Amniotic epithelial cell (primary cell): ENCODE data around the gene JMJD7.

Experiments used
- DNase-seq: peaks from one replicate; pipeline ENCODE4 v3.0.0-alpha.2; 2010; ENCODE audit warnings: low read depth

The JMJD7 gene

GRCh38 chr15:41827880-41828806 is at the start of gene JMJD7:
TSS of gene JMJD7 (plus strand) at chr15:41828092. CDS start at chr15:41828125, 33 bp downstream.
- peak; percentile 72 for DNase-seq

DNA sequence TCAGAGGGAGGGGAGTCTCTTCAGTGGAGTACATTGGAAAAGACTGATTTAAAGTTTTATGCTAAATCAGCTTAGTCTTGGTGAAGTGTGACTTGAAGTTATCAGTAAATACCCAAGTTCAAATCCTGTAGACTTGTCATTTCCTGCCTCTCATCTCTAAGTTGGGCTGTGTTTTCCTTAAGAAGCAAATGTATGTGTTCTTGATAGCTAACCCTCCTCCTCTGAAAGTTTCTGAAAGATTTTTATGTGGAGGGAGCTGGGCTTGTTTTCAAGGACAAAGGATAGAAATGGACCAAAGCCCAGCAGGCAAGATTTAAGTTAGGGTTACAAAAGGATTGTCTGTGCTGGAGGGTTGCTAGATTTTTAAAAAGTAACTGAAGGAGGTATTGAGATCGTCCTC is 49.4 kb upstream of the JMJD7 start:
- no peak for DNase-seq

DNA sequence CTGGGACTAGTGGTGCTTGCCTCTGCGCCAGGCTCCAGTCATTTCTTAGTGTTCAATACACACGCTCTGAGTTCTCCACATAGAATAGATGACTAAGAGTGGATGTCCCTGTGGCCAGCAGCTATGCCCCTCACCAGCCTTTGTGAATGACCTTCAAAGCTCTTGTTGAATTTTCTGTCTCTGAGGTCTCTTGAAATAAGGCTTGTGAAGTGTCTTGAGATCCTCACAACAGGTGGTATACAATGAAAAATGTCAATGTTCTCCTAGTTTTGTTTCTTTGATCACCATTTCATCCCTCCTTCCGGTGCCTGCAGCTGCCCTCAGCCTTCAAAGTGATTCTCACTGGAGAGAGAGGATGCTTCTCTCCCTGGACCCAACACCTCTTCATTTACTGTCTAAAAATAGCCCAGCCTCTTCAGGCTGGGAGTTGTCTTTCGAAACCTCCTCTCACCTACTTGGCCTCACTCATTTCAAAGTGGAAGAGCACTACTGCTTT is 48.2 kb upstream of the JMJD7 start:
- no peak for DNase-seq

DNA sequence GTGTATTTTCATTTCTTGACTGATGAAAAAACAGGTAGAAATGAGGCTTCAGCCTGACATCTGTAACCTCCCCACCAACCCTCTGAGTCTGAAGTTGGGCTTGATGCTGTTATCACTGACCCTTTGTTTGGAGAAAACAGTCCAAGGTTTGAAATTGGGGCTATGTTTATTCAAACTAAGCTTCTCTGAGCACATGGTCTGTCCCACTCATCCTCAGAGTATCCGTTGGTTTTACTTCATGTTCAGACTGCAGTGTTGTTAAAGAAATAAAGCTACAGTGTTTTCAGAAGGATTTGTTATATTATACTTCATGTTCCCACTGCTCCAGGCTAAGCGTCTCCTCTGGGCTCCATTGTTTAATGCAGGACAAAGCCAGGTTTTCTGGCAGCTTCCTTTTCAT is 47.6 kb upstream of the JMJD7 start:
- DNase-seq = peak; percentile 45

DNA sequence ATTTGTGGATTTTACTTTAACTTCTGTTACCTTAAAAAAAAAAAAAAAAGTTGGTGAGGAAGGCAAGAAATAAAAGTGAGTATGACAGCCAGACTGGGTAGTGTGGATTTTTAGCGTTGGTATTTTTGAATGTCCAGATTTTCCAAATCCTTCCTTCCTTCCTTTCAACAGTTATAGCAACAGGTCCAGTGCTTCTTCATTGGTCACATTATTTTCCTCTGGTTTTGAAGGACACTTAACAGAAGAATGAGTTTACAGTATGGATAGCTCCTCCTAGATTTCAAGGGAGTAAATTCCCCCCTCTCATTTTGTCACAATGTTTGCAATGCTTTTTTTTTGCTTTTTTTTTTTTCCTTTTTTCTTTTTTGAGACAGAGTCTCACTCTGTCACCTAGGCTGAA is 47.2 kb upstream of the JMJD7 start:
- DNase-seq = no peak

DNA sequence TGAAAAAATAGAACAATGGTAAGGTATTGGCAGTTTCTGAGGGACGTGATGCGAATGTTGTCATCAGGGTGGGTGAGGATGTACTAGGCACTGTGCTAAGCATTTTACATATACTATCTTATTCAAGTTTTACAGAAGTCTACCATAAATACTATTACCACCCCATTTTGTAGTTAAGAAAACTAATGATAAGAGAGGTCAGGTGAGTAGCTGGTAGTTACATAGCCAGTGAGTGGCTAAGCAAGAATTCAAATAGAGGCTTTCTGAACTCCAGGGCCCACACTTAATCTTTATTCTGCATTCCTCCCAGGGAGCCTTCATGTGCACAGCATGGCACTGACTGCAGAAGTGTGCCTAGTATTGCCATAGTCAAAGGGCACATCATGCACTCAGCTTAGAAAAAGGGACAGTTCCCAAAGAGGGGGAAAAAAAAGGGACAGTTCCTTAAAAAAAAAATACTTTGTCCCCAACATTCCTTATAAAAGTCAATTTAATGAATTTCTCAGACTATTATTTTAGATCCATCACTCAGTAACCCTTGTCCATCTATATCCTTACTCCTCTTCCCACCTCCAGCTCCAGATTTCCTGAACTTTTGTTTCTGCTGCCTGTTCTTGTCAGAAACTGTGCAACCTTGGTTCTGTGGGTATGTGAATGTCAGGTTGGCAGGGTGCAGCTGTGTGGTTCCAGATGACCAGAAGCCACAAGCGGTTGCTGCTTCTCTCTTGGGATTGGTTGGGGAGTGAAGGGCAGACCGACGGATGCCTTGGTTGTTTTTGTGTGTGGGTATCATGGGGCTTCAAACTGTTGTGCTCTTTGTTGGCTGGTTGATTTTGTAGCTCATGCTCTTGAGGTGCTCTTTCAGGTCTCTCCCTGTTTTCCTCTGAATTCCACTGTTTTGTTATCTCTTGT is 45.3 kb upstream of the JMJD7 start:
- no peak for DNase-seq

DNA sequence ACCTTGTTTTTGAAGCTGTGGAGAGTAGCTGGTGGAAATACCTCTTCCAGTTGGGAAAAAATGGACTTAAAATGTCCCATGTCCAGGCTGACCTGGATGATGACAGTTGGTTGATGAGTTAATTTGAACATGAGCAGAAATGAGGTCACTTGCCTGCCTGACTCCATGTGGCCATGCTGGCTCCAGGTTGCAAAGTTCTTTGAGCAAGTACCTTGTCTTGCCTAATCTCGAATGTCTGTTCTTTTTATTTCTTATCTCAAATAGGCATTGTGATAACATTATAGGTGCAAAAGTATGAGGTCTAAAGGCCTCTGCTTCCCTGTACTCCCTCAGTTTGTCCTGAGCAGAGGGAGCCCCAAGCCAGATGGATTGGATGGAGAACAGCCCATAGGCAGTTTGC is 44.6 kb upstream of the JMJD7 start:
- DNase-seq = peak; percentile 53

GRCh38 chr15:41788262-41788661 is 39.6 kb upstream of the JMJD7 start:
- DNase-seq = no peak

DNA sequence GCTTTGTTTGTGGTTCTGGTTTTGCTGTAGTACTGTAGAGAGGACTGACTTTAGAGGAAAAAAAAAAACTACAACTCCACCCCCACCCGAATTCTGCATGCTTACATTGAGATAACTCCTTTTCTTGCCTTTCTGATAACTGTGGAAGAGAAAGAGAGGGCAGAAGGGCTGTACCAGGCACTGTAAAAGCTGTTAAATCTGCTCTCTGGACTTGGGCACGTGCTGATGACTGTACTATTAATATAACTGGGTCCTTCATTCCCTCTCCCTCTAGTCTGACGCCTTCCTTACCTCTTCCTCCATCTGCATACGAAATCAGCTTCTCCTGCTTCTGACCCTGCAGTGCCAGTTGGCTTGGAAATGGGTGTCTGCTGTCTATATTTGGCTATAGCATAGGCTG is 38.7 kb upstream of the JMJD7 start:
- peak; percentile 73 for DNase-seq

GRCh38 chr15:41789662-41790061 is 38.2 kb upstream of the JMJD7 start:
- no peak for DNase-seq

GRCh38 chr15:41790169-41790568 is 37.7 kb upstream of the JMJD7 start:
- DNase-seq = no peak

- DNase-seq = peak; percentile 88
Observed at GRCh38 chr15:41790756-41791546, 36.9 kb upstream of the JMJD7 start.

DNA sequence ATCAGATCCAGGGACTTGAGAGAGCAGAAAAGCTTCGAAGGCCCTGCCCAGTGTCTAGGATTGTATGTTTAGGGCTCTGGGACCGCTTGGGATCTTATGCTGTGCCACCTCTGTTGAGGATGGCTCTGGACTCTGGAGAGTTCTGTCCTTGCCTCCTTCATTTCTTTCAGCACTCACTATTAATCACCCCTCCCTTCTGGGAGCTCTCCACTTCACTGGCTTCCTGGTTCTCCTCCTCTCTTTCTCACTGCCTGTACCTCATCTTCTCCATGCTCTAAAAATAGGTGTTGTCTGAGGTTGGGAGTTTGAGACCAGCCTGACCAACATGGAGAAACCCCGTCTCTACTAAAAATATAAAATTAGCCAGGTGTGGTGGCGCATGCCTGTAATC is 36.4 kb upstream of the JMJD7 start:
- no peak for DNase-seq

- no peak for DNase-seq
Observed at GRCh38 chr15:41792000-41792637, 35.8 kb upstream of the JMJD7 start.

GRCh38 chr15:41794081-41794480 is 33.8 kb upstream of the JMJD7 start:
- DNase-seq = no peak

DNA sequence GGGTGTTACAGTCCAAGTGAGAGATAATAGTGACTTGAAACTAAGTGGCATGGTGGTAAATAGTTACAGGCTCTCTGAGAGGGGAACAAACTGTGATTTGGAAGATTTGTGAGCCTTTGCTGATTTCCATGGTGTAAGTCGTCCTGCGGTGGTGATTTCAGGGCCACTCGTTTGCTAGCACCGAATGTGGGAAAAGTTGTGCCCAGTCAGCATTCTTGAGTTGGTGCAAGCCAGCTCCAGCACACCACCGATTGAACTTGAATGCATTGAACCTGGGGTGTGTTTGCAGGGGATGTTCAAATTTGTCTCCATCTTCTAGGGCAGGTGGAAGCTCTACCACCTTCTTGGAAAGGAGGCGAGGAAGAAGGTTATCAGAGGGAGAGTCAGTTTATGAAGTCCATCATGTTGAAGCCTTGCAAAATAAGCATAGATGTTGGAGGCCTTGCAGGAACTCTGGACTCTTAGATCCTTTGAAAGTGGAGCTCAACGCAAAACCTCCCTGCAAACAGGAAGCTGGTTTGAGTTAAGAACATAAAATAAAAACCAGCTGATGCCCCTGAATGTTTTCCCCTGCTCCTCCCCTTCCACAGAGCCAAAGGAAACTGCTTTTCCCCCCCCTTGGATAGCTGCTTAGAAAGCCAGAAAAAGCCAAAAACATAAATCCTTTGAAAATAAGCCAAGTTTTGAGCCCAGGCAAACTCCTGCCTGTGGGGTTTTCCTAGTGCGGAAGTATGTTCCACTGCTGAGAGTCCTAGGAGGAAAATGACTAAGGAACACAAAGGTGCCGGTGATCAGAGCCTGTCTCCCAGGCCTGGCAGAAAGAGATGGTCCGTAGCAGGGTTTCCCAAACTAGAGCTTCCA is 31.7 kb upstream of the JMJD7 start:
- DNase-seq = no peak

GRCh38 chr15:41797201-41797944 is 30.5 kb upstream of the JMJD7 start:
- DNase-seq = no peak

- DNase-seq = no peak
Observed at GRCh38 chr15:41798607-41799487, 29.0 kb upstream of the JMJD7 start.

- DNase-seq = no peak
Observed at GRCh38 chr15:41799488-41799805, 28.4 kb upstream of the JMJD7 start.
